ENCODE measurements around the gene PPP4R4.

GRCh38 chr14:94126800-94127199 lies 47.3 kb upstream of the PPP4R4 start:
- TF ChIP-seq EP300 (IDR thresholded peaks at IDR 0.05): no peak
- TF ChIP-seq CTCF (IDR thresholded peaks at IDR 0.05): no peak
- TF ChIP-seq POLR2AphosphoS5 (IDR thresholded peaks at IDR 0.05): no peak
- no peak for TF ChIP-seq POLR2A (IDR thresholded peaks at IDR 0.05)

All from upper lobe of left lung (tissue), 4 donors.